Sigmoid colon (tissue), 7 donors: ENCODE data around the gene GRIA1. TPM values are rescaled to one million over a fixed set of nuclear protein-coding genes. Genes with fewer than 3 reads are reported as not detected.

Experiments
- DNase-seq: peaks from one replicate; pipeline ENCODE4 v3.0.0-alpha.2; 2019
- H3K27ac ChIP-seq, 4 donors: fragments of 200-600 bp; sonication (generic); one replicate each; pipeline ENCODE4 v1.5.1; 2016 to 2019; ENCODE audit warnings: mild to moderate bottlenecking in 1 of 4
- H3K27me3 ChIP-seq, 3 donors: fragments of 200-600 bp; sonication (generic); one replicate each; pipeline ENCODE4 v1.5.1; 2019; ENCODE audit warnings: mild to moderate bottlenecking in 1 of 3
- H3K36me3 ChIP-seq, 4 donors: fragments of 200-600 bp; sonication (generic); one replicate each; pipeline ENCODE4 v1.5.1; 2016 to 2019
- H3K4me1 ChIP-seq, 4 donors: fragments of 200-600 bp; sonication (generic); one replicate each; pipeline ENCODE4 v1.5.1; 2017 to 2019
- H3K4me3 ChIP-seq, 4 donors: fragments of 200-600 bp; sonication (generic); one replicate each; pipeline ENCODE4 v1.5.1; 2017 to 2019; ENCODE audit warnings: mild to moderate bottlenecking in 2 of 4, moderate library complexity in 1 of 4
- H3K9me3 ChIP-seq, 4 donors: fragments of 200-600 bp in 3 of 4; sonication (generic) in 3 of 4; one replicate each; pipeline versions ENCODE4 v1.5.1 to v1.6.1; 2013 to 2019
- CTCF ChIP-seq, 4 experiments: fragments of 450-650 bp in 3 of 4; fragments of 200-600 bp in 1 of 4; IDR thresholded peaks; one replicate each; pipeline ENCODE4 v1.5.1; 2016 to 2019; ENCODE audit warnings: antibody characterized with exemption in 4 of 4, mild to moderate bottlenecking in 3 of 4, moderate library complexity in 2 of 4
- EP300 ChIP-seq, 4 donors: sonication (generic); formaldehyde crosslinking; IDR thresholded peaks; one replicate each; pipeline ENCODE4 v1.6.1; 2017; ENCODE audit warnings: antibody characterized with exemption in 4 of 4
- POLR2A ChIP-seq, 2 donors: fragments of 450-650 bp; IDR thresholded peaks; one replicate each; pipeline ENCODE4 v1.6.1; 2016; ENCODE audit warnings: antibody characterized with exemption in 2 of 2, mild to moderate bottlenecking in 2 of 2, moderate library complexity in 2 of 2
- POLR2AphosphoS5 ChIP-seq, 4 donors: sonication (generic); formaldehyde crosslinking; IDR thresholded peaks; one replicate each; pipeline ENCODE4 v1.6.1; 2017; ENCODE audit warnings: antibody characterized with exemption in 4 of 4
- WGBS, 2 donors: extraction: QIAGEN DNeasy Blood & Tissue Kit; methylation state at CpG; one replicate each; pipeline ENCODE4 v1.1.7; 2013; 5-methylcytosine and 5-hydroxymethylcytosine counted together
- intact Hi-C: fragments of 100-400 bp; cut with DNase I; formaldehyde crosslinking; loops from one replicate; pipeline ENCODE4 v1.15.1; 2023
- polyA plus RNA-seq, 3 donors: library from polyadenylated mRNA; stranded (reverse); fragments of 200-250 nt; gene quantifications; one replicate each; pipeline ENCODE4 v1.2.3, GENCODE V29; 2013
- total RNA-seq, 4 donors: library from RNA; depleted of rRNA; stranded (reverse); fragments of >200 nt; gene quantifications; one replicate each; pipeline ENCODE4 v1.1.0, GENCODE V29; 2016
- donor health status: healthy with polysubstance abuse.
- donor health status: Bipolar disorder and iron deficiency.
- donor health status: healthy.

GRIA1 gene
- total and polyA plus RNA-seq, 7 donors = under 0.01 to 1.5 (median 0.51) TPM; not detected in 1

GRCh38 chr5:153753645-153754432 is 263.4 kb downstream of the GRIA1 start:
- Histone ChIP-seq H3K27me3 (no peaks in the 10 kb centered on the region), H3K27ac (no peak overlapping the region), H3K4me3 (no peak overlapping the region), H3K4me1 (no peaks in the 10 kb centered on the region), H3K36me3 (no peaks in the 10 kb centered on the region), H3K9me3 (peaks cover 0 to 5% (median 2%) of the 10 kb centered on the region in 4 donors)
- intact Hi-C loops = no loop called here
- DNase-seq = no peak
- WGBS, 2 donors = 73 to 83% methylated on average over 4 of the region's 4 CpGs
- TF ChIP-seq EP300 (IDR thresholded peaks at IDR 0.05) = no peak

- H3K27ac ChIP-seq = no peak overlapping the region
Observed at GRCh38 chr5:153755913-153756500, 265.5 kb downstream of the GRIA1 start.

GRCh38 chr5:153756540-153756939 is 266.1 kb downstream of the GRIA1 start:
- no peaks in the 10 kb centered on the region for H3K4me1 ChIP-seq
- peaks cover 0 to 5% (median 2%) of the 10 kb centered on the region in 4 donors for H3K9me3 ChIP-seq
- no peaks in the 10 kb centered on the region for H3K36me3 ChIP-seq
- no peak overlapping the region for H3K4me3 ChIP-seq
- no peak overlapping the region for H3K27ac ChIP-seq
- intact Hi-C loops = no loop called here
- 88 to 91% methylated on average over 2 of the region's 2 CpGs for WGBS, 2 donors
- no peaks in the 10 kb centered on the region for H3K27me3 ChIP-seq
- DNase-seq = no peak
- no peak for TF ChIP-seq POLR2AphosphoS5 (IDR thresholded peaks at IDR 0.05)
- TF ChIP-seq POLR2A (IDR thresholded peaks at IDR 0.05) = no peak
- TF ChIP-seq CTCF (IDR thresholded peaks at IDR 0.05) = no peak
- no peak for TF ChIP-seq EP300 (IDR thresholded peaks at IDR 0.05)

More at GRCh38 chr5:153755913-153756500, 265.5 kb downstream of the GRIA1 start:
- no peak overlapping the region for H3K4me3 ChIP-seq
- H3K36me3 ChIP-seq = no peaks in the 10 kb centered on the region
- no peak for TF ChIP-seq POLR2A (IDR thresholded peaks at IDR 0.05)
- TF ChIP-seq EP300 (IDR thresholded peaks at IDR 0.05) = no peak
- TF ChIP-seq CTCF (IDR thresholded peaks at IDR 0.05) = no peak
- no peak for TF ChIP-seq POLR2AphosphoS5 (IDR thresholded peaks at IDR 0.05)
- no peaks in the 10 kb centered on the region for H3K27me3 ChIP-seq
- intact Hi-C loops = no loop called here
- WGBS, 2 donors = 67 to 78% methylated on average over 1 of the region's 1 CpG
- no peak for DNase-seq
- no peaks in the 10 kb centered on the region for H3K4me1 ChIP-seq
- H3K9me3 ChIP-seq = peaks cover 0 to 5% (median 2%) of the 10 kb centered on the region in 4 donors

GRCh38 chr5:153765987-153766386 is 275.5 kb downstream of the GRIA1 start:
- H3K27ac ChIP-seq = no peak overlapping the region
- H3K36me3 ChIP-seq = no peaks in the 10 kb centered on the region
- H3K27me3 ChIP-seq = no peaks in the 10 kb centered on the region
- no peak overlapping the region for H3K4me3 ChIP-seq
- intact Hi-C loops = no loop called here
- H3K9me3 ChIP-seq = no peaks in the 10 kb centered on the region
- WGBS, 2 donors = 81 to 88% methylated on average over 1 of the region's 1 CpG
- no peak for DNase-seq
- no peaks in the 10 kb centered on the region for H3K4me1 ChIP-seq
- TF ChIP-seq POLR2A (IDR thresholded peaks at IDR 0.05) = no peak
- no peak for TF ChIP-seq EP300 (IDR thresholded peaks at IDR 0.05)
- no peak for TF ChIP-seq POLR2AphosphoS5 (IDR thresholded peaks at IDR 0.05)
- no peak for TF ChIP-seq CTCF (IDR thresholded peaks at IDR 0.05)
